H9 (cell line): Measurements from ENCODE around the gene VGF. TPM values are rescaled to one million over a fixed set of nuclear protein-coding genes. Genes with fewer than 3 reads are reported as not detected.
A peak's percentile ranks its signal among the peaks of the same experiment; 100 is the strongest.

ENCODE experiments used
- DNase-seq: peaks from one replicate; pipeline ENCODE4 v3.0.0-alpha.2; 2017
- H2AFZ ChIP-seq: one replicate; pipeline ENCODE4 v1.6.1; 2013; ENCODE audit warnings: mild to moderate bottlenecking, low read length, control low read depth, moderate library complexity
- H2AK5ac ChIP-seq: 2 replicates; pipeline ENCODE4 v1.6.1; 2013; ENCODE audit warnings: low read length, control low read depth, mixed read lengths; ENCODE audit not compliant: insufficient read length
- H2BK120ac ChIP-seq: one replicate; pipeline ENCODE4 v1.6.1; 2013; ENCODE audit warnings: low read depth, mild to moderate bottlenecking, low read length, control low read depth, inconsistent platforms; ENCODE audit not compliant: poor library complexity, severe bottlenecking
- H2BK12ac ChIP-seq: 2 replicates; pipeline ENCODE4 v1.6.1; 2013; ENCODE audit warnings: low read length, control low read depth, mixed read lengths, low read depth; ENCODE audit not compliant: insufficient read length
- H2BK15ac ChIP-seq: 2 replicates; pipeline ENCODE4 v1.6.1; 2013; ENCODE audit warnings: low read depth, low read length, control low read depth
- H2BK20ac ChIP-seq: one replicate; pipeline ENCODE4 v1.6.1; 2013; ENCODE audit warnings: low read depth, mild to moderate bottlenecking, low read length, control low read depth, inconsistent platforms; ENCODE audit not compliant: poor library complexity, severe bottlenecking
- H2BK5ac ChIP-seq: 2 replicates; pipeline ENCODE4 v1.6.1; 2013; ENCODE audit warnings: low read length, control low read depth, mixed read lengths; ENCODE audit not compliant: insufficient read length
- H3K14ac ChIP-seq: 2 replicates; pipeline ENCODE4 v1.6.1; 2013; ENCODE audit warnings: low read length, control low read depth; ENCODE audit not compliant: insufficient read depth
- H3K18ac ChIP-seq: 2 replicates; pipeline ENCODE4 v1.6.1; 2013; ENCODE audit warnings: low read depth, mild to moderate bottlenecking, mixed read lengths, low read length, control low read depth; ENCODE audit not compliant: insufficient read length
- H3K23ac ChIP-seq: 2 replicates; pipeline ENCODE4 v1.6.1; 2013; ENCODE audit warnings: low read length, control low read depth, mixed read lengths, low read depth; ENCODE audit not compliant: insufficient read length
- H3K23me2 ChIP-seq: 2 replicates; pipeline ENCODE4 v1.6.1; 2013; ENCODE audit warnings: low read depth, mild to moderate bottlenecking, mixed read lengths, low read length, control low read depth; ENCODE audit not compliant: insufficient read length, poor library complexity, severe bottlenecking
- H3K27ac ChIP-seq: 2 replicates; pipeline ENCODE4 v1.5.1; 2013; ENCODE audit warnings: low read length, control low read depth, mixed read lengths, low read depth; ENCODE audit not compliant: insufficient read length
- H3K27me3 ChIP-seq: 2 replicates; pipeline ENCODE4 v1.6.1; 2013; ENCODE audit warnings: low read length, control low read depth, inconsistent platforms; ENCODE audit not compliant: insufficient read depth
- H3K4ac ChIP-seq: 2 replicates; pipeline ENCODE4 v1.6.1; 2013; ENCODE audit warnings: low read depth, mild to moderate bottlenecking, control low read depth, inconsistent platforms, low read length, moderate library complexity
- H3K4me1 ChIP-seq: 2 replicates; pipeline ENCODE4 v1.6.1; 2013; ENCODE audit warnings: low read length, control low read depth, inconsistent platforms; ENCODE audit not compliant: insufficient read depth
- H3K4me2 ChIP-seq: 2 replicates; pipeline ENCODE4 v1.6.1; 2013; ENCODE audit warnings: low read length, control low read depth, mixed read lengths; ENCODE audit not compliant: insufficient read length, insufficient read depth
- H3K56ac ChIP-seq: 2 replicates; pipeline ENCODE4 v1.6.1; 2013; ENCODE audit warnings: low read depth, mild to moderate bottlenecking, mixed read lengths, low read length, control low read depth; ENCODE audit not compliant: insufficient read length
- H3K79me1 ChIP-seq: 2 replicates; pipeline ENCODE4 v1.6.1; 2013; ENCODE audit warnings: low read depth, mild to moderate bottlenecking, moderate library complexity, low read length, control low read depth, inconsistent platforms; ENCODE audit not compliant: insufficient read depth, poor library complexity, severe bottlenecking
- H3K79me2 ChIP-seq: 2 replicates; pipeline ENCODE4 v1.6.1; 2013; ENCODE audit warnings: low read length, control low read depth, inconsistent platforms; ENCODE audit not compliant: insufficient read depth
- H3K9ac ChIP-seq: 2 replicates; pipeline ENCODE4 v1.6.1; 2013; ENCODE audit warnings: low read length, control low read depth, mixed read lengths; ENCODE audit not compliant: insufficient read length; ENCODE audit errors: extremely low read depth
- H3K9me3 ChIP-seq: one replicate; pipeline ENCODE4 v1.6.1; 2013; ENCODE audit warnings: low read depth, low read length, inconsistent platforms; ENCODE audit not compliant: control insufficient read depth
- H3T11ph ChIP-seq: one replicate; pipeline ENCODE4 v1.6.1; 2013; ENCODE audit warnings: mild to moderate bottlenecking, low read length, control low read depth, inconsistent platforms
- H4K20me1 ChIP-seq: one replicate; pipeline ENCODE4 v1.6.1; 2013; ENCODE audit not compliant: control insufficient read depth, insufficient read length, insufficient read depth
- H4K5ac ChIP-seq: 2 replicates; pipeline ENCODE4 v1.6.1; 2013; ENCODE audit warnings: low read depth, mild to moderate bottlenecking, mixed read lengths, low read length, control low read depth; ENCODE audit not compliant: insufficient read length
- H4K8ac ChIP-seq: replicated peaks from 2 replicates; pipeline ENCODE4 v1.6.1; 2013; ENCODE audit warnings: low read length, control low read depth, mixed read lengths, low read depth; ENCODE audit not compliant: insufficient read length
- H4K91ac ChIP-seq: 2 replicates; pipeline ENCODE4 v1.6.1; 2013; ENCODE audit warnings: low read depth, mild to moderate bottlenecking, moderate library complexity, mixed read lengths, low read length, control low read depth; ENCODE audit not compliant: insufficient read length
- H3K27ac Mint-ChIP-seq, 3 experiments: 2 replicates in 2 of 3; 3 replicates in 1 of 3; pipeline ENCODE4 v1.8.0; 2020 to 2021; ENCODE audit warnings: mixed read lengths in 3 of 3, mild to moderate bottlenecking in 1 of 3, moderate library complexity in 1 of 3
- H3K27me3 Mint-ChIP-seq: 2 replicates; pipeline ENCODE4 v1.8.0; 2021; ENCODE audit warnings: low read depth, mild to moderate bottlenecking, moderate library complexity, mixed read lengths
- H3K36me3 Mint-ChIP-seq, 3 experiments: 2 replicates in 2 of 3; 3 replicates in 1 of 3; pipeline ENCODE4 v1.8.0; 2020 to 2021; ENCODE audit warnings: low read depth in 3 of 3, mixed read lengths in 3 of 3; ENCODE audit not compliant: insufficient read depth in 1 of 3
- H3K4me1 Mint-ChIP-seq, 2 experiments: 2 replicates each; pipeline ENCODE4 v1.8.0; 2020; ENCODE audit warnings: mixed read lengths in 2 of 2
- H3K4me3 Mint-ChIP-seq, 2 experiments: 2 replicates in 1 of 2; 3 replicates in 1 of 2; pipeline ENCODE4 v1.8.0; 2020 to 2021; ENCODE audit warnings: mild to moderate bottlenecking in 2 of 2, mixed read lengths in 2 of 2, moderate library complexity in 1 of 2
- H3K9me3 Mint-ChIP-seq, 2 experiments: 2 replicates in 1 of 2; 3 replicates in 1 of 2; pipeline ENCODE4 v1.8.0; 2020; ENCODE audit warnings: mild to moderate bottlenecking in 2 of 2, mixed read lengths in 2 of 2, moderate library complexity in 1 of 2
- WGBS: extraction: QIAGEN DNeasy Blood & Tissue Kit; methylation state at CpG from one replicate; pipeline ENCODE4 v1.1.7; 2013; ENCODE audit warnings: missing lambda C conversion rate, low lambda C conversion rate, mixed read lengths; ENCODE audit not compliant: insufficient read length; ENCODE audit errors: extremely low coverage; 5-methylcytosine and 5-hydroxymethylcytosine counted together
- long read RNA-seq: library from polyadenylated mRNA; unstranded; transcript quantifications from one replicate; pipeline ENCODE4 v2.0.0, GENCODE V29; 2020
- total RNA-seq: library from RNA; stranded (reverse); gene quantifications from 2 replicates; pipeline ENCODE4 v1.2.1, GENCODE V29; 2021
- TF ChIP-seq, protein P1 (sequence below): fragments of 200-600 bp; sonication (generic); conservative IDR thresholded peaks from 3 replicates; pipeline ENCODE4 v1.8.0; 2021; ENCODE audit warnings: antibody characterized with exemption, mild to moderate bottlenecking

The VGF gene
- total RNA-seq: 37.1 and 39.1 TPM in 2 replicates
- long read RNA-seq, partial matches to known transcripts: 1 of 1 reads
- long read RNA-seq, other reads (novel, unspliced or antisense): 0 of 1 reads

DNA sequence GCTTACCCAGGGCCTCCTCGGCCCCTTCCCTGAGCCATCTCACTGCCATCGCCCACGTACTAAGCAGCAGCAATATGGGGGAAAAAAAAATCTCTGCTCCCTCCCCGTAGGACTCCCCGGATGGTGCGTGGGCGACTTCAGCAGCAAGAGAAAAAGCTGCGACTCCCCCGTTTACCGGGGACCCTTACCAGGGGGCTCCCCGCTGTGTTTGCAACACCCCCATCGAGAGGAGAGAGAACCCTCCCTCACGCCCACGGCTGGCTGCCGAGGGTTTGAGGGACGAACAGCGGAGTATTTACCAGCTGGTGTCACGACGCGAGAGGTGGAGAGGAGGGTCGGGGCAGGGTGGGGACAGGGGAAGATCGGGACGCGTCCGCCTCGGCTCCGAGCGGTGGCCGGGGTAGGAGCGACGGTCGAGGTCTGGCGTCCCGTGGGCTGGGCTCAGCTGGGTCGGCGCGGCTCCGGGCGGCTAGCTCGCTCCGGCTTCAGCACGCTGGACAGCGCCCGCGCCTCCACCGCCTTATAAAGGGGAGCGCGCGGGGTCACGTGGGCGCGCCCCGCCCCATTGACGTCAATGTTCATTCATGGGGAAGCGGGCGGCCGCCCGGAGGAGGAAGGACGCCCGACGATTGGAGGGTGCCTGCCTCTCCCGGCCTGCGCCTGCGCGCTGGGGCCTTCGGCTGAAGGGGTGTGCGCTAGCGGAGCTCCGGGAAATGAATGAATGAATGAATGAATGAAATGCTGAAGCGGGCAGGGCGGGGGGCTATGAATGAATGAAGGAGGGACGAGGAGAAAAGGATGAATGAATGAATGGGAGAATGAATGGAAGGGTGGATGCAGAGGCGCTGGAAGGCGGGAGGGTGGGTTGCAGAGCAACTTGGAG is at the start of gene VGF:
Gene VGF (minus strand): TSS at position 495 of the 883 bp plus-strand sequence. CDS start 726 bp downstream, outside the sequence.
- H2AFZ ChIP-seq: no peak within 1 kb of the TSS
- no CpG with 5 or more reads among the region's 74 CpGs for WGBS

More for the DNA sequence above, at the start of gene VGF:
- Histone ChIP-seq H3K27ac (no peak within 1 kb of the TSS), H3K79me2 (no peaks in the 10 kb centered on the region), H2BK15ac (no peak within 1 kb of the TSS), H2BK20ac (no peak within 1 kb of the TSS), H4K8ac (no peak within 1 kb of the TSS), H3K14ac (no peak within 1 kb of the TSS), H4K91ac (no peak within 1 kb of the TSS), H3K4me1 (peaks cover 20% of the 10 kb centered on the region; the same call in 1 of the 2 replicates), H3K56ac (no peak within 1 kb of the TSS), H3K23me2 (peaks cover 50% of the 10 kb centered on the region), H3K4ac (no peak within 1 kb of the TSS), H3K27me3 (peaks cover 16% of the 10 kb centered on the region), H3K79me1 (no peaks in the 10 kb centered on the region), H3K18ac (no peak within 1 kb of the TSS), H3K23ac (no peak within 1 kb of the TSS), H2BK12ac (no peak within 1 kb of the TSS), H3T11ph (no peak within 1 kb of the TSS), H3K9me3 (no peaks in the 10 kb centered on the region), H2AK5ac (no peak within 1 kb of the TSS), H3K9ac (no peak within 1 kb of the TSS), H2BK5ac (no peak within 1 kb of the TSS), H3K4me2 (peak within 1 kb of the TSS; percentile 65), H4K5ac (no peak within 1 kb of the TSS), H4K20me1 (no peaks in the 10 kb centered on the region), H2BK120ac (no peak within 1 kb of the TSS)
- peak; percentile 97 for DNase-seq
- TF ChIP-seq, protein P1, sequence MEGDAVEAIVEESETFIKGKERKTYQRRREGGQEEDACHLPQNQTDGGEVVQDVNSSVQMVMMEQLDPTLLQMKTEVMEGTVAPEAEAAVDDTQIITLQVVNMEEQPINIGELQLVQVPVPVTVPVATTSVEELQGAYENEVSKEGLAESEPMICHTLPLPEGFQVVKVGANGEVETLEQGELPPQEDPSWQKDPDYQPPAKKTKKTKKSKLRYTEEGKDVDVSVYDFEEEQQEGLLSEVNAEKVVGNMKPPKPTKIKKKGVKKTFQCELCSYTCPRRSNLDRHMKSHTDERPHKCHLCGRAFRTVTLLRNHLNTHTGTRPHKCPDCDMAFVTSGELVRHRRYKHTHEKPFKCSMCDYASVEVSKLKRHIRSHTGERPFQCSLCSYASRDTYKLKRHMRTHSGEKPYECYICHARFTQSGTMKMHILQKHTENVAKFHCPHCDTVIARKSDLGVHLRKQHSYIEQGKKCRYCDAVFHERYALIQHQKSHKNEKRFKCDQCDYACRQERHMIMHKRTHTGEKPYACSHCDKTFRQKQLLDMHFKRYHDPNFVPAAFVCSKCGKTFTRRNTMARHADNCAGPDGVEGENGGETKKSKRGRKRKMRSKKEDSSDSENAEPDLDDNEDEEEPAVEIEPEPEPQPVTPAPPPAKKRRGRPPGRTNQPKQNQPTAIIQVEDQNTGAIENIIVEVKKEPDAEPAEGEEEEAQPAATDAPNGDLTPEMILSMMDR: no peak
- Mint-ChIP-seq H3K36me3 (no peaks in the 10 kb centered on the region), H3K27ac (peak within 1 kb of the TSS in 2 of 3 experiments; percentile 0 to 74; a peak in 3 of 7 replicates), H3K9me3 (no peaks in the 10 kb centered on the region), H3K27me3 (peaks cover 55% of the 10 kb centered on the region), H3K4me3 (peak within 1 kb of the TSS; percentile 82 to 87), H3K4me1 (peaks cover 56 to 69% of the 10 kb centered on the region in 2 experiments)
